Measurements from ENCODE around the gene SMARCD1.
"Not testable (repeated sequence)": the region's sequence is repeated elsewhere in the genome, so short reads cannot be mapped to it uniquely, and the experiment has no call there.

The SMARCD1 gene

DNA sequence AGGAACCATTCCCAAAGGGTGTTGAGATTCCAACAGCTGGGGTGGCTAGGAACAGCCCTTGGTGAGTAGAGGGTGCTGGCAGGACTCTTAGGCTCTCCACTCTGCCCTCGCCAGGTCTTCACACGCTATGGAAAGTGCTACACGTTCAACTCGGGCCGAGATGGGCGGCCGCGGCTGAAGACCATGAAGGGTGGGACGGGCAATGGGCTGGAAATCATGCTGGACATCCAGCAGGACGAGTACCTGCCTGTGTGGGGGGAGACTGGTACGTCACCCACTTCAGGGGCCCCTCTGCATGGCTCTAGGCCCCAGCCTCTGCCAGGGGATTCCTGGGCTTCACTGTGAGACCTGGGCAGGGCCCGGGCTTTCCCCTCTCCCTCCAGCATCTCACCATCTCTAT, 8.0 kb upstream of the SMARCD1 start:
- DNase-seq (ENCODE audit: low spot score), result no peak

GRCh38 chr12:50078281-50078680, 6.9 kb upstream of the SMARCD1 start:
- DNase-seq (ENCODE audit: low spot score), result no peak

DNA sequence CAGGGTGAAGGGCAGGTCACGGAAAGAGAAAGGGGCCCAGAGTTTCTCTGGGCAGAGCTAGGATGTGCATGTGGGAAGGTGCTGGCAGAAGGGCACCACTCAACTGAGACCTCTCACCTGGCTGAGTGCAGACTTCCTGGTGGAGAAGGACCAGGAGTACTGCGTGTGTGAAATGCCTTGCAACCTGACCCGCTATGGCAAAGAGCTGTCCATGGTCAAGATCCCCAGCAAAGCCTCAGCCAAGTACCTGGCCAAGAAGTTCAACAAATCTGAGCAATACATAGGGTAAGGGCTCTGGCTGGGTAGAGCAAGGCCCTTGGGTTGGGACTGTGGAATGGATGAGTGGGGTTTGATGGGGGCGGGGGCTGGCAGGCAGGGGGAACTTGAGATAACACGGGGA, 5.4 kb upstream of the SMARCD1 start:
- DNase-seq (ENCODE audit: low spot score), result no peak

DNA sequence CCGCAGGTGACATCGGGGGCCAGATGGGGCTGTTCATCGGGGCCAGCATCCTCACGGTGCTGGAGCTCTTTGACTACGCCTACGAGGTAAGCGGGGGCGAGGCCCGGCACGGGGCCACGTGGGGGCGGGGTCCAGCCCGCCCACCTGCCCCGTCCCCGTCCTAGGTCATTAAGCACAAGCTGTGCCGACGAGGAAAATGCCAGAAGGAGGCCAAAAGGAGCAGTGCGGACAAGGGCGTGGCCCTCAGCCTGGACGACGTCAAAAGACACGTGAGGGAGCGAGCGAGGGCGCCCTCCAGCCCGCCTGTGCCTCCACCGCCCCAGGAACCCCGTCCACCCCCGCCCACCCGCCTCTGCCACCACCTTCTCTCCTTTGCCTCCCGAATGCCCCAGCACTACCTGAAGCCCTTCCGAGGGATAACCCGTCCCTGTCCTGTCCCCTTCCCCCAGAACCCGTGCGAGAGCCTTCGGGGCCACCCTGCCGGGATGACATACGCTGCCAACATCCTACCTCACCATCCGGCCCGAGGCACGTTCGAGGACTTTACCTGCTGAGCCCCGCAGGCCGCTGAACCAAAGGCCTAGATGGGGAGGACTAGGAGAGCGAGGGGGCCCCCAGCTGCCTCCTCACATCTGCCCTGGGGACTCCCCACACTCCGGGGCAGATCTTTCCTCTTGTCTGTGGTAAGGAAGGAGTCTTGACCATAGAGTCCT, 3.9 kb upstream of the SMARCD1 start:
- DNase-seq (ENCODE audit: low spot score), result no peak

- DNase-seq (ENCODE audit: low spot score), result no peak
Observed at GRCh38 chr12:50082644-50083043, 2.5 kb upstream of the SMARCD1 start.

- DNase-seq (ENCODE audit: low spot score), result no peak
Observed at GRCh38 chr12:50083301-50083700, 1.8 kb upstream of the SMARCD1 start.

- DNase-seq (ENCODE audit: low spot score), result not testable (repeated sequence)
Observed at GRCh38 chr12:50084409-50084774, 750 bp upstream of the SMARCD1 start.

DNA sequence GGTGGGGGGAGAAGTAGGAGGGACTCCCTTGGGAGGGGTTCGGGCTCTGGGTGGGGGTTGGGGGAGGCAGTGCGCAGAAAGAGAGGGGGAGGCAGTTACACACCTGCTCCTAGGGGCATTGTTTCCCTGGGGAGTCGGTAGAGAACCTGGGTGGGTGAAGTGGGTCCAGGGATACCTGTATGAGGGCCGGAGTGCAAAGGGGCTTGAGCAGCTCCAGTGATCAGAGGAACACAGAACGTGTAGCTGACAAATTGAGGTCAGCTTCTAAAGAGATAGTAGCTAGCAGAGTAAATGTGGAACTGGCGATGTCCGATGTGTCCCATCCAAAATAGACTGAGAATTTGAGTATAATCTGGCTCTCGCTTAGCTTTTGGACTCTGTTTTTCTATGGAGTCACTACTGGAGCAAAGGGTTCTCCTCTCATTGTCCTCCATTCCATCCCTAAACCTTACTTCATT, 502 bp downstream of the SMARCD1 start:
- no peak for DNase-seq (ENCODE audit: low spot score)

DNA sequence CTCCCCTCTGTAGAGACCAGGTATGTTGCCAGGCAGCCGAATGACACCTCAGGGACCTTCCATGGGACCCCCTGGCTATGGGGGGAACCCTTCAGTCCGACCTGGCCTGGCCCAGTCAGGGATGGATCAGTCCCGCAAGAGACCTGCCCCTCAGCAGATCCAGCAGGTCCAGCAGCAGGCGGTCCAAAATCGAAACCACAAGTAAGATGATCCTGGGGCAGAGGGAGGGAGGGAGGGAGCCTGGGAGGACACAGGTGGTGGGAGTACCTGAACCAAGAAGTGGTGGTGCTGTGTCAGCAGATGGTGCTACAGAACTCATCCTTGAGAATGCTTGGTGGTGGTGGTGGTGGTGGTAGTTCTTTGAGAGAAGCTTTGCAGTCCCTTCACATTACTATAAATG, 1.0 kb downstream of the SMARCD1 start:
- DNase-seq (ENCODE audit: low spot score), result no peak

DNA sequence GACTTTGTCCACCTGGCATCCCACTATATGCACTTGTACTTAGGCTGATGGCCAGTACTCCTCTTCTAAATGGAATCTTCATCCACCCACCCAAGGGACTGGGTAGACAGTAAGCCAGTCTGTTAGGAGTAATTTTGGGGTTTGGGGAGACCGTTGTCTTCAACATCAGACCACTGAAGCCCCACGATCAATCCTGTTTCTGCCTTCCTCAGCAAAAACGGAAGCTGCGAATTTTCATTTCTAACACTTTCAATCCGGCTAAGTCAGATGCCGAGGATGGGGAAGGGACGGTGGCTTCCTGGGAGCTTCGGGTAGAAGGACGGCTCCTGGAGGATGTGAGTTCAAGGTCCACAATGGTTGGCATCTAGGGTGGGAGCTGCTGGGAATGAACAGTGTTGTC, 2.0 kb downstream of the SMARCD1 start:
- DNase-seq (ENCODE audit: low spot score), result no peak

GRCh38 chr12:50087995-50088394, 2.9 kb downstream of the SMARCD1 start:
- no peak for DNase-seq (ENCODE audit: low spot score)

GRCh38 chr12:50088577-50089335, 3.6 kb downstream of the SMARCD1 start:
- DNase-seq (ENCODE audit: low spot score), result peak; percentile 64

GRCh38 chr12:50089730-50090129, 4.6 kb downstream of the SMARCD1 start:
- DNase-seq (ENCODE audit: low spot score), result no peak

DNA sequence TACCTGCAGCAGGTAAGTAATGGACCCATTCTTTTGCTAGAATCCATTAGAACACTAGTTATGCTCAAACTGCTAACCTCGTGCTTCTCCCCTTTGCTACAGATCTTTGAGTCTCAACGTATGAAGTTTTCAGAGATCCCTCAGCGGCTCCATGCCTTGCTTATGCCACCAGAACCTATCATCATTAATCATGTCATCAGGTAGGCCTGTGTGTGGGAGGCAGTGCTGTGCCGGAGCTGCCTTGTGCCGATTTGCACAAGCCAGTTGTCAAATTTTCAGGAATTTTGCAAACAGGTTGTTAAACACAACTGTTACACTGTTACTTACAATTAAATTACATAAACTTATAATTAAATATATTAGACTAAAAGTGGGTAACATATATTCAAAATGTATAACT, 5.2 kb downstream of the SMARCD1 start:
- DNase-seq (ENCODE audit: low spot score), result no peak

DNA sequence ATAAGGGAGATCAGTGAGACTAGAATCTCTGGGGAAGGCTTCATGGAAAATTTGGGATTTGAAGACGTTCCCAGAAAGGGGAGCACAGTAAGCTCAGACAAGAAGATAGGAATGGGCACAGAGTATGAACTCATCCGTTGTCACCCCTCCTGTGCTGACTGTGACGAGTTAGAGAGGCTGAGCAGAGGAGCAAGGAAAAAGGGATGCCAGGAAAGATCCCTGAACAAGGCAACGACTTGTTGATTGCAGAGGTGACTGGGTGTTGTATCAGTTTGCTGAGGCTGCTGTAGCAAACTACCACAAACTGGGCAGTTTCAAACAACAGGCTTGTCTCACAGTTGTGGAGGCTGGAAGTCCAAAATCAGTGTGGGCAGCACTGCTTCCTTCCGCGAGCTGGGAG, 12.8 kb downstream of the SMARCD1 start:
- no peak for DNase-seq (ENCODE audit: low spot score)

DNA sequence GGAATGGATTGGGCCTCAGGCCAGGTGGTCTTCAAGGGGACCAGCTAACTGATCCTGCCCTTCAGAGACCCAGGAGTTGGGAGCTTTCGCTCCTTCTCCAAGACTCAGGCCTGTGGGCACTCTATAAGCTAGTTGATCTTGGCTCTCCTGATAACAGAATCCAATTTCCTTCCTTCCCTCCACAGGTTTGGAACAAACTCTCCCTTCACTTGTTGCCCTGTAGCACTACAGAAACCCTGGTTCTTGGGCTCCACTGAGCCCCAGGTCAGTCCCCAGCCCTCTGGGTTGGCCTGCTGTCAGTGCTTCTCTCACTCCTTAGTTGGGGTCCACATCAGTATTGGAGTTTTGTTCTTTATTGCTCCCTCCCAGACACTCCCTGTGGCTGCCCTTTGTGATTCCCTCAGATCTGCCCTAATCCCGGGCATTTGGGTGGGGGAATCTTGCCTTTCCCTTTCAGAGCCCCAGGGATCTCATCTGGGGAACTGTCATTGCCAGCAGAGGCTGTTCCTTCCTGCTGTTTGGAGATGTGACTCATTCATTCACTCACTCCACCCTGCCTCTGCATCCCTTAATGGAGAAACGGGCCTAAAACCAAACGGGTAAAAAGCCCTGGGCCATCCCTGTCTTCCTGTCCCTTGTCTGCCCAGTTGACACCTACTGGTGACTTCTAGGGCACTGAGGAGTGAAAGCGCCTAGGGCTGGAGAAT, 14.3 kb downstream of the SMARCD1 start:
- no peak for DNase-seq (ENCODE audit: low spot score)

GRCh38 chr12:50100561-50100960, 15.4 kb downstream of the SMARCD1 start:
- no peak for DNase-seq (ENCODE audit: low spot score)

DNA sequence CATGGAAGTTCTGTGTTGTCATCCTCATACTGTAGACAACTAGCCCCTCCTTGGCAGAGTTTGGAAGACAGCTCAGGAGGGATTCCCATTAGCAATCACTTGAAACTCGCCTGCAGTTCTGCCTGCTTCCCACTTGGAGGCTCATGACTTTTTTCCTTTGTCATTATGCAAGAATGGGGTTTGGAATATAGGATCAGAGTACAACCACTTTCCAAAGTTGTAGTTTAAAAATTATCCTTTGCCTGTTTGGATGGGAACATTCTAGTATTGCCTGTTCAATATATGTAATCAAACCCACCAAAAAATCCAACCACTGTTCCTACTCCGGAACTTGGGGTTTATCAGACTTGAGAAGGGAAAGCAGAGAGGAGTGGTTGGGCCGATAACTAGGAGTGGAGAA, 16.5 kb downstream of the SMARCD1 start:
- no peak for DNase-seq (ENCODE audit: low spot score)

- no peak for DNase-seq (ENCODE audit: low spot score)
Observed at GRCh38 chr12:50102131-50102531, 17.0 kb downstream of the SMARCD1 start.

DNA sequence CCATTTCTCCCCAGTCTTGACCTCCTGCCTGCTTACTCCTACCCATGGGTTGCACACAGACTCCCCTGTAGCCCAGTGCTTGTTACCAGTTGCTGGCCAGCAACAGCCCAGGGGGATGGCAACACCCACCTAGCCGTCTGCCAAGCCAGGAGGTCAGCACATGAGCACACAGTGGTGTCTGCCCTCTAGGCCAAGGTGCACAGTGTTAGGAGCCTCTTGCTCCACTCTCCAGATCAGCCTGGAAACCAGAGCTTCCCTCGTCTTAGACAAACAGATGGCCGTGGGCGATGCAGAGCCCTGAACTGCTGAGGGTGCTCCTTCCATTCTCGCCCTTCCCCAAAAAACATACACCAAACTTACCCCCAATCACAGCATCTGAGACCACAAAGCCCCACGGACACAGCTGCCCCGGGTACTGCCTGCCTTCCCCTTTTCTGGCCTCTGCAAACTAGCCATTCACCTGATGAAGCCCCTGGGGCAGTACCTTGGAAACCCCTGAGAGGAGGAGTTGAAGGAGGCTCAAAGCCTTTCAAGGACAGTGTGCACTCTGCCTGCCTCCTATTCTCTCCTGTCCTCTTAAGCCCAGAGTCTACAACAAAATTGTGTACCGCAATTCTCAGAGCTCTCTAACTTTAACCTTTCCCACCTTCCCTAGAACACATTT, 17.6 kb downstream of the SMARCD1 start:
- DNase-seq (ENCODE audit: low spot score), result no peak

GRCh38 chr12:50103351-50103750, 18.2 kb downstream of the SMARCD1 start:
- DNase-seq (ENCODE audit: low spot score), result no peak

DNA sequence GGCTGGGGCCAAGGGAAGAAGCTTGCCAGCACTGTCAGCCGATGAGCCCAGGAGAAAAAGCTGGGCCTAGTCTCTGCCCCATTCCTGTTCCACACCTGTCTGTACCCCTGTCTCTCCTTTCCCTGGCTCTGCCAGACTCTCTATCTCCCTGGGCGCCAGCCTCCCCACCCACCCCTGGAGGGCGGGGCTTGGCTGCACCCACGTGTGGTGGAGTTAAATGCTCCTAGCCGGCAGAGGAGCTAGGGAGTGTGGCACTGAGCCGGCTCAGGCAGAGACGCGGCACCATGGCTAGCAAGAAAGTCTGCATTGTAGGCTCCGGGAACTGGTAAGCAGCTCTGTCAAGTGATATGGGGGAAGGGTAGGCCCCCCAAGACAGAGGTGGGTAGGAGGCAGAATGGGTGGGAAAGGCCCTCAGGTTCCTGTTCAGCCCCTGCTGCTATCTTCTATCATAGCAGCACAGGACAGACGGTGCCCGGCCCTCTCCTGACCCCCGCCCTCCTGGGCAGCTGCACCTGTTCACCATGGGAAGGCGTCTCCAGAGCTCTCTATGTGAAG, 18.7 kb downstream of the SMARCD1 start, which contains the start of gene GPD1:
GPD1 (plus strand) TSS at position 242 of the 555 bp plus-strand sequence; CDS start at position 285, 43 bp downstream.
- DNase-seq (ENCODE audit: low spot score), result no peak
